Measurements from ENCODE around the gene CCDC40. TPM values are rescaled to one million over a fixed set of nuclear protein-coding genes. Genes with fewer than 3 reads are reported as not detected.

CCDC40 gene
- total RNA-seq, 1 donor from 2014 or later = 25.3 TPM

- TF ChIP-seq CTCF (IDR thresholded peaks at IDR 0.05; ENCODE audit: partially characterized antibody, unreplicated experiment) = no peak
- H3K9me3 Mint-ChIP-seq (ENCODE audit: unreplicated experiment) = peaks cover 27% of the 10 kb centered on the region
- no peaks in the 10 kb centered on the region for H3K36me3 Mint-ChIP-seq (ENCODE audit: unreplicated experiment)
- DNase-seq = no peak
- no peak overlapping the region for H3K27ac Mint-ChIP-seq (ENCODE audit: unreplicated experiment)
- H3K4me1 Mint-ChIP-seq (ENCODE audit: low read depth, unreplicated experiment) = peaks cover 27% of the 10 kb centered on the region
- peaks cover 16% of the 10 kb centered on the region for H3K27me3 Mint-ChIP-seq (ENCODE audit: unreplicated experiment)
- peak overlapping the region; percentile 100 for H3K4me3 Mint-ChIP-seq (ENCODE audit: unreplicated experiment)
Observed at GRCh38 chr17:80104321-80104955, 68.0 kb downstream of the CCDC40 start.

DNA sequence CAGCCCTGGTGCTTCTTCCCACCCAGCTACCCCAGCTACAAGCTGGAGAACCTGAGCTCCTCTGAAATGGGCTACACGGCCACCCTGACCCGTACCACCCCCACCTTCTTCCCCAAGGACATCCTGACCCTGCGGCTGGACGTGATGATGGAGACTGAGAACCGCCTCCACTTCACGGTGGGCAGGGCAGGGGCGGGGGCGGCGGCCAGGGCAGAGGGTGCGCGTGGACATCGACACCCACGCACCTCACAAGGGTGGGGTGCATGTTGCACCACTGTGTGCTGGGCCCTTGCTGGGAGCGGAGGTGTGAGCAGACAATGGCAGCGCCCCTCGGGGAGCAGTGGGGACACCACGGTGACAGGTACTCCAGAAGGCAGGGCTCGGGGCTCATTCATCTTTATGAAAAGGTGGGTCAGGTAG, 68.5 kb downstream of the CCDC40 start:
- no peak for TF ChIP-seq CTCF (IDR thresholded peaks at IDR 0.05; ENCODE audit: partially characterized antibody, unreplicated experiment)
- peak overlapping the region; percentile 12 for H3K27ac Mint-ChIP-seq (ENCODE audit: unreplicated experiment)
- peaks cover 16% of the 10 kb centered on the region for H3K27me3 Mint-ChIP-seq (ENCODE audit: unreplicated experiment)
- no peaks in the 10 kb centered on the region for H3K36me3 Mint-ChIP-seq (ENCODE audit: unreplicated experiment)
- peaks cover 27% of the 10 kb centered on the region for H3K4me1 Mint-ChIP-seq (ENCODE audit: low read depth, unreplicated experiment)
- H3K4me3 Mint-ChIP-seq (ENCODE audit: unreplicated experiment) = no peak overlapping the region
- H3K9me3 Mint-ChIP-seq (ENCODE audit: unreplicated experiment) = peaks cover 27% of the 10 kb centered on the region
- DNase-seq = no peak

- peak overlapping the region; percentile 66 for H3K27ac Mint-ChIP-seq (ENCODE audit: unreplicated experiment)
Observed at GRCh38 chr17:80105762-80106161, 69.3 kb downstream of the CCDC40 start.

DNA sequence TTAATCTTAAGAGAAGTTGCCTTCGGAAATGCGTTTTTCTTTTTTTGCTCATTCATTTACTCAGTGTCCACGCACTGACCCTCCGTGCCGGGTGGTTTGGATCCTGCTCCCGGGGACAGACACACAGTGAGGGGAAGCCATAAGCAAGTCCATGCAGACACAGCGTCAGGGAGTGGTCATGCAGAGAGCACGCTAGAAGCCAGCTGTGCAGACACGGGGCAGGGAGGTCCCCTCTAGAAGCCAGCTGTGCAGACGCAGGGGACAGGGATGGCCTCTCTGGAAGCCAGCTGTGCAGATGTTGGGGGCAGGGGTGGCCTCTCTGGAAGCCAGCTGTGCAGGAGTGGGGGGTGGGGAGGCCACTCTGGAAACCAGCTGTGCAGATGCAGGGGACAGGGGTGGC, 69.7 kb downstream of the CCDC40 start:
- Mint-ChIP-seq H3K27ac (ENCODE audit: unreplicated experiment) (peak overlapping the region; percentile 66), H3K27me3 (ENCODE audit: unreplicated experiment) (peaks cover 13% of the 10 kb centered on the region), H3K9me3 (ENCODE audit: unreplicated experiment) (peaks cover 23% of the 10 kb centered on the region), H3K4me1 (ENCODE audit: low read depth, unreplicated experiment) (peaks cover 25% of the 10 kb centered on the region), H3K36me3 (ENCODE audit: unreplicated experiment) (no peaks in the 10 kb centered on the region), H3K4me3 (ENCODE audit: unreplicated experiment) (no peak overlapping the region)
- TF ChIP-seq CTCF (IDR thresholded peaks at IDR 0.05; ENCODE audit: partially characterized antibody, unreplicated experiment) = no peak
- no peak for DNase-seq

More at GRCh38 chr17:80105762-80106161, 69.3 kb downstream of the CCDC40 start:
- H3K9me3 Mint-ChIP-seq (ENCODE audit: unreplicated experiment) = peaks cover 24% of the 10 kb centered on the region
- no peak for TF ChIP-seq CTCF (IDR thresholded peaks at IDR 0.05; ENCODE audit: partially characterized antibody, unreplicated experiment)
- H3K4me1 Mint-ChIP-seq (ENCODE audit: low read depth, unreplicated experiment) = peaks cover 26% of the 10 kb centered on the region
- H3K27me3 Mint-ChIP-seq (ENCODE audit: unreplicated experiment) = peaks cover 15% of the 10 kb centered on the region
- H3K4me3 Mint-ChIP-seq (ENCODE audit: unreplicated experiment) = no peak overlapping the region
- H3K36me3 Mint-ChIP-seq (ENCODE audit: unreplicated experiment) = no peaks in the 10 kb centered on the region
- no peak for DNase-seq

DNA sequence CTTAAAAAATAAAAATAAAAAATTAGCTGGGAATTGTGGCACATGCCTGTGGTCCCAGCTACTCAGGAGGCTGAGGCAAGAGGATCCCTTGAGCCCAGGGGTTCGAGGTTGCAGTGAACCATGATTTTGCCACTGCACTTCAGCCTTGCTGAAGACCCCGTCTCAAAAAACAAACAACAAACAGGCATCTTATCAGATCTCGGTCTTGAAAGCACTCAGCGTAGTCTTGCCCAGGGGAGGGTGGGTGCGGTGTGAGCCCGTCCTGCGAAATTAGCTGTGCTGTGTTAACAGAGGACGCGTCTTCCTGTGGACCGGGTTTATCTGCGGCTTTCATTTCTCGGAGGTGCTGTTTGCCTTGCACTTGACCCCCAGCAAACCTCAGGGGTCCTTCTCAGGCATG, 70.3 kb downstream of the CCDC40 start:
- DNase-seq = no peak
- Mint-ChIP-seq H3K9me3 (ENCODE audit: unreplicated experiment) (peaks cover 25% of the 10 kb centered on the region), H3K4me3 (ENCODE audit: unreplicated experiment) (no peak overlapping the region), H3K36me3 (ENCODE audit: unreplicated experiment) (no peaks in the 10 kb centered on the region), H3K4me1 (ENCODE audit: low read depth, unreplicated experiment) (peaks cover 29% of the 10 kb centered on the region), H3K27ac (ENCODE audit: unreplicated experiment) (no peak overlapping the region), H3K27me3 (ENCODE audit: unreplicated experiment) (peaks cover 13% of the 10 kb centered on the region)
- no peak for TF ChIP-seq CTCF (IDR thresholded peaks at IDR 0.05; ENCODE audit: partially characterized antibody, unreplicated experiment)

Data from glutamatergic neuron (in vitro differentiated cells).